Glomerular visceral epithelial cell (primary cell): ENCODE data around the gene PARD6A.

ENCODE experiments used
- DNase-seq: peaks from one replicate; pipeline ENCODE4 v3.0.0-alpha.2; 2016; ENCODE audit errors: extremely low spot score

PARD6A gene

DNA sequence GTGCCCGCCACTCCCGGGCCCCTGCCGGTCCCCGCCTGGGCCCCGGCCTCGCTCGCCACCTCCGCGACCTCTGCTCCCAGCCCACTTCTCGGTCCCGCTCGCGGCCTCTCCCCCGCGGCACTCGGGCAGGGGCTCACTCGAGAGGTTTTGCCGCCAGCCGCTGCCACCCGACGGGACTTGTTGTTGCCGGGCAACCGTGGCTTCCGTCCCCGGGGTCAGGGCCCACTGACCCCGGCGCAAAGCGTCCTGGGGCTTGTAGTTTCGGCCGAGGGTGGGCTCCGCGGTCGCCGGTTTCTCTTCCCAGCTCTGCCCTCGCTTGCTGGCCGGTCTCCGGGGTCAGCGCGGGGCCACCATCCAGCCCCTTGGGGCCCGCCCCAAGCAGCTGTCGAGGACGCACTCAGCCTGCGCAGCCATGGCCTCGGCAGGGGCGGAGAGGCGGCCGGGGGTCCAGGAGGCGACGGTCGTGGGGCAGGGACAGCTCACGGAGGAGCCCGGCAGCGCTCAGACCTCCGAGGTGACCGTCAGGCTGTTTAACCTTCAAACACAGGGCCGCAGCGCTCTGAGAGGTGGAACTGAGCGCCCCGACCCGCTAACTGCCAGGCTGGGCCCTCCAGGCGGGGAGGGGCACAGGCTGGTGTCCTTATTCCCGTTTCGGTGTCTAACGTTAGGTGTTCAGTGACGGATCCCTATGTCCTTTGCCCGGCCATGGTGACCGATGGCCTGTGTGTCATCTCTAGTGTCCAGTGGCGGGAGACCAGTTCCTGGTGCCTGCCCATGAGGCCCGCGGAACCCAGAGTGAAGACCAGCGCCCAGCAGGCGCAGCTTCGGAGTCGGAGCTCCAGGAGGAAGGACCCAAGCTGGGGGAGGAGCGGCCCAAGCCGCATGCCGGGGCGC lies 6.0 kb downstream of the PARD6A start, which contains the start of the genes C16orf86 and ENKD1:
C16orf86 (plus strand) TSS at position 256 of the 894 bp plus-strand sequence; CDS start at position 413, 157 bp downstream.
ENKD1 (minus strand) TSS at position 192 of the 894 bp plus-strand sequence. CDS start 308 bp downstream, outside the sequence.
- peak; percentile 53 for DNase-seq

DNA sequence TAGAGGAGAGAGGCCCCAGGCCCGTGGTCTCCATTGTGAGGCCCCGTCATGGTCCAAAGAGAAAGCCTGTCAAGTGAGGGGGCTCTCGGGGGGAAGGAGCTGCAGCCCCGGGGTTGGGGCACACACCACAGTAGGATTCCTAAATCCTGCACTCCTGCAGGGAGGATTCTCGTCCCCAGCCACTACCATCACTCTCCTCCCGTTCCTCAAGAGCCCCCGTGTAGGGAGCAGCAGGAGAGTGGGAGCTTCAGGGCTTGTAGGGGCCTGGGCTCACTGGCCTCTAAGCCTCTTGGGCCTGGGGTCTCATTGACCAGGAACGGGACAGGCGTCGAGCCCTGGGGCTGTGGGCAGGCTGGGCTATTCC lies 6.7 kb downstream of the PARD6A start:
- DNase-seq: no peak

DNA sequence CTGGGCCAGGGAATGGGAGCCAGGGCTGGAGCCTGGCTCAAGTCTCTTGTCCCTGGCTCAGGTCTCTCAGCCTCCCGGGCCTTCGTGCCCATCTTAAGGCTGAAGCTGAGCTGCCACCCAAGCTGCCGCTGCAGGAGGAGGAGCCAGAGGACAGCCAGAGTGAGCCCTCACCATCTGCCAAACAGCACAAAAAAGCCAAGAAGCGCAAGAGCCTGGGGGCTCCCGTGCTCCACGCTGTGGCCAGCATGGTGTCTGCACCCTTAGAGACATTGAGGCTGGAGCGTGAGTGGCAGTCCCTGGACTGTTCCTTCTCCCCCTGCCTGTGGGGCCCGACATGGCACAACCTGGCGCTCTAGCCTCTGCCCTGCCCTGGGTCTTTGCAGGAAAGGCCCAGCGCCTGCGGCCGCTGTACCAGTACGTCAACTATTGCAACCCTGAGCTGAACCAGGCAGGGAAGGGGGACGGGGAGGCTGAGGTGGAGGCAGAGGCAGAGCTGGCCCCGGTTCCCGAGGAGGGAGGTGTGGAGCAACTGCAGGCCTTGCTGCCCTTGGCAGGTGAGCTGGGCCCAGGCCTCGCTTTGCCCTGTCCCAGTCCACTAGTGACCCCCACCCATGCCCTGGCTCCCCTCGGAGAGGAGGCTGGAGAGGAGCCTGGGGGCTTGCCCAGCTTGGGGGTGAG lies 7.2 kb downstream of the PARD6A start:
- DNase-seq: peak; percentile 91

DNA sequence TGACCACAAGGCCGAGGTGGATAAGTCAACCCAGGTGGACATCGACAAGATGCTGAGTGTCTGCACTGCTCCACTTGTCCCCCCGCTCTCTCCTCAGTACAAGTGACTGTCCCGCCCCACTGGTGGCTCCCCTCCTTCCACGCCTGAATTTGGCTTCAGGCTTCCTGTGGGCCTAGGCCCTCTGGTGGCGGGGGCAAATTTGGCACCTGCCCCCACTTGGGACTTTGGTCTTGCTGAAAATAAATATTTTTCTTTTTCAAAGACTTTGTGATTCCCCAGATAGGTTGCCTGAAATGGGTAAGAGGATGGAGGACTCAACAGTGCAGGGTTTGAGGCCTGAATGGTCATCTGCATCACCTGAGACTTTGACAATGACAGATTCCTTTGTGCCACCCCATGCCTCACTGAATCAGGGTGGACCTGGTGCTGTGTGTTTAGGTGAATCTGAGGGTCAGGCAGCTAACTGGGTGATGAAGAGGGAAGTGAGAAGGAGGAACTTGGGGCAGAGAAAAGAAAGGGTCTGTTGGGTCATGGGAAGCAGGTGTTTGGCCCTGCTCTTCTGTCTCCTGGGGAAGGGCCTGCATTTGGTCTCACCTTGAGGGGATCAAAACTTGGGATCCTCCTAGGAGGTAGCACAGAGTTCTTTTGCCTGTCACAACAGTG lies 7.9 kb downstream of the PARD6A start:
- DNase-seq: no peak

DNA sequence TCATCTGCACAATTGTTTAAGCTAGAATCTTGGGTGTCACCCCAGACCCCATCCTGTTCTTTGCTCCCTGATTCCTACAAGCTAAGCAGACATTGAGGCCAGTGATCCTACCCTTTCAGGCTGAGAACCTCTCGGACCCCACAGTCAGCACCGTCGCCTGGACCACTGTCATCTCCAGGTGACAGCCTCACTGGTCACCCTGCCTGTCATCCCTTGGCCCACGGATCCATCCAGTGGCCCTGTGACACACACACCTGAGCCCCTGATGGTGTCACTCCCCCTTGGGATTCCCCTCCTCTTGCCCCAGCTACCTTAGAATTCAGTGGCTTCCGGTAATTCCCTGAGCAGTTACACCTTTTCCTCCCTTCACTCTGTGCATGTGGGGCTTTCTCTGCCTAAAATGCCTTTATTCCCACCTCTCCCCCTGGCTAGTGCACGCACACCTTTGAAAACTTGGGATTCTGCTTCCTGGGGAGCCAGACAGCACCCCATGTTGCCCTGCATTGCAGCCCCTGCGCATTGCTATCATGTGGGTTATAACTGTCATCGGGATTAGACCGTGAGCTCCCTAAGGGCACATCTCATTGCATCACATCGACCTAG lies 8.8 kb downstream of the PARD6A start:
- DNase-seq: no peak

DNA sequence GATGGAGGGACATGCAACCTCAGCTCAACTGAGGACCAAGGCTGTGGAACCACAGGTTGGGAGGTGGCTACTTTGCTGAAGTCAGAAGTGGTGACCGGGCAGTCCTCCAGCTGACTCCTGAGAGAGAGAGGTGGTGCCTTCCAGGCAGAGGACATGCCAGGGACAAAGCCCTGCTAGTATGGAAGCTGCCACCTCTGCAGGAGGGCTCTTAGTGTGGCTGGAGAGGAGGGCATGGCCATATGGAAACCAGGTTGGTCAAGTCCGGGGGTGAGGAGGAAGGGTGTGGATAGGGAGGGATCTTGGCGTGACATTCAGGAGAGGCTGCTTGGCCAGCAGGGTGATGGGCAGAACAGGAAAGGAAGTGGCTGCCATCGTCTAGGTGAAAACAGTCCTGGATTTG lies 11.5 kb downstream of the PARD6A start:
- DNase-seq: no peak

DNA sequence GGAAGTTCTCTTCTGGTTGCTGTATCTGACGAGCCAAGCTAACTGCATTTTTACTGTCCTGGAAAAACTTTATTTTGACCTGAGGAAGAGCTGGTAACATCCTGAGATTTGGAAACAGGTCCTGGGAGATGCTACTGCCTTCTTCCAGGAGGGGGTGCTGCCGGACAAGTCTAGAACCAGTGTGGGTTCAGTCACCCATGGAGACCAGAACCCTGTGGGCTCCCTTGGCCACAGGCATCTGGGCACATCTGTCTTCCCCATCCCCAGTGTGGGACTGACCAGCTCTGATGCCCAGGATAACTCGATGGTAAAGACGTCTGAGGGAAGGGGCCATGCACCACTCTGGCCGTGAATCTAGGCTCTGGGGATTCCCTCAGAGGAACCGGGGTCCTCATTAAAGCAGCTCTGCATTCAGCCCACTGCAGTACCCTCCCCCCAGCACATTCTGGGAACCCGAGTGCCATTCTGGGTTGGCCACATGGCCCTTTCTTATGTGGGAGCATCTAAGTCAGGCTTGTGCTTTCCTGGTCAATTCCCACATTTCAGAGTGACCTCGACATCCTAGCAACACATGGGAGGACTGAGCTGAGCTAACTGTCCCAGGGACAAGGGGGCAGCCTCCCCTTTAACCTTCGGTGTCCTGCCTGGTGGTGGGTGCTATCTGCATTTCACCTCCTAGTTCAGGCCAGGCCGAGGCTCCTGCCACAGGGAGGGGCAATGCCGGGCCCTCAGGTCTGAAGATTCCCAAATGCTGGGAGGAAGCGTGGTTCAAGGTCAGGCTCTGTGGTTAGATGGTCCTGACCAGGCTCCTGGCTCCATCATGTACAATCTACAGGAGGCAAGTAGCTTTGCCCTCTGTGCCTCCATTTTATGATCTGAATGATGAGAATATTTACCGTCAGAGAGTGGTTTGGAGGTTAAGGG lies 12.2 kb downstream of the PARD6A start:
- peak; percentile 74 for DNase-seq

DNA sequence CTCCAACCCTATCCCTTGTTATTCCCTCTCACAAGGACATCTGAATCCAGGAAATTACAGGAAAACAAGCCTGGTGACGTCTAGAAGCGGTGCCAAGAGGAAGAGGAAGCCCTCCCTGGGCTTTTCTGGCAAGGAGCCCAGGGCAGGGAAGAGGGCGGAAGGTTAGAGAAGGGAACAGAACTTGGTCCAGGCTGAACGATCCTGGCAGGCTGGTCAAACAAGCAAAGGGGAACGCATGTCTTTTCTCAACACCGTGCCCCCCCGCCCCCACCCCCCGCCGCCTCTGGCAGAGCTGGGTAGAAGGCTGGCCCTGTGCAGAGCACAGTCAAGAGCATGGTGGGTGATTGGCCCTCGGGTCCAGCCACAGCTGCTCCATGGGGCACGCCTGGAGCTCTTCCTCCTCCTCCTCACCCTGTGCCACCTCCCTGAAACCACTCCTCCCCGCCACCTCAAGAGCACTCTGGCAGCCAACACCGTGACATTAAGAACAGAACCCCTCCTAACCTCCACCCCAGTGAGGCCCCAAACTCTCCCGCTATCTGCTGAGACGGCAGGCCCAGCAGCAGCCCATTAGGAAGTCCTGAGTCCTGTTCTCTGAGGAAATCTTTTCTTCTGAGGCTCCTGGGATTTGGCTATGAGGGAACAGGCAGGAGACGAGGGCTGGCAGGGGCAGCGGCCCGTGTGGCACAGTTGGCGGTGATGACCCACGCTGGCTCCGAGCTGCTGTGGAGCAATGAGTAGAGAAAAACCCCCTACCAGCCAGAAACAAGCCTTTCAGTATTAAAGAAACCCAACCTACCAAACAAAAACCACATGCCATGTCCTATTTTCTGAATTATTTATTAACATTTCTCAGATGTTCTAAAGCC lies 13.2 kb downstream of the PARD6A start:
- DNase-seq: no peak

DNA sequence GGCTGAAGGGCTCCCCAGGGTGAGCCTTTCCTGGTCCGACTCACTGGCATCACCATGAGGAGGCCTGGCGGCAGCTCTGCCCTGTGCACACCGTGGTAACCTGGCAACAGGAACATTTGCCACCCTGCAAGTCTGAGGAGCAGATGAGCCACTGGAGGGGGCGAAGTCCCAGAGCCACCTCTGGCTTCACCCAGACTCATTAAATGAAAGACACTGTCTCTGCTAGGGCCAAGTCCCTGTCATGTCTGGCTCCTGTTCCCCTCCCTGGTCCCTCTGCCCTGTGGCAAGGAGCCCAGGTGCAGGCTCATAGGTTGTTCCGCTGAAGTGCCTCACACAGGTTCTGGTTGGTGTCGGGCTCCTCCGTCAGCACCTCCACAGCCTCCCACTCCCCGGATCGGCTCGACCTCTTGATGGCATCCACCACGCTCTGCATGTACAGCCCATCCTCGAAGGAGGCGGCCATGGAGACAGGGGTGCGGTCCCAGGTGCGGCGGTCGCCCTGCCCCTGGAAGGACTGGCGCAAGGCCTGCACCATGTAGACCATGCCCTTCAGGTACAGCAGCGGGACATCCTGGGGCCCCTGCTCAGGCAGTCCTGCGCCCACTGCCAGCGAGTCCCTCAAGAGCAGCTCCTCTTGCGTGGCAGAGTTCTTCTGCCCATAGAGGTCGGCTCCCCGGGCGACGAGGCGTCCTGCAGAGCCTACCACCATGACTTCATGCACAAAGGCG lies 14.3 kb downstream of the PARD6A start:
- DNase-seq: no peak

DNA sequence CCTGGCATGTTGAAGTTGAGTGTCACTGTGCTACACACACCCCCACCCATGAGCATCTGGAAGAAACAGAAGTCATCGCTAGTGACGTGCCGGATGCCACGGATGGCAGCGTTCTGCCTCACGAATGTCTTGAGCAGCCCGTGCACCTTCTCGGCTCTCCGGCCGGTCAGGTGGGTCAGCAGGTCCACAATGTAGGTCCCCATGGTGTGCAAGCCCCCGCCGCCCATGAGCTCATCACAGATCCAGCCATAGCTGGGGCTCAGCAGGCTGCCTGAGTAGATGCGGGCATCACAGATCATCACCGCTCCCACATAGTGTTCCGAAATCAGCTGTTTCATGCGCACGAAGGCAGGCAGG lies 14.8 kb downstream of the PARD6A start:
- DNase-seq: no peak

DNA sequence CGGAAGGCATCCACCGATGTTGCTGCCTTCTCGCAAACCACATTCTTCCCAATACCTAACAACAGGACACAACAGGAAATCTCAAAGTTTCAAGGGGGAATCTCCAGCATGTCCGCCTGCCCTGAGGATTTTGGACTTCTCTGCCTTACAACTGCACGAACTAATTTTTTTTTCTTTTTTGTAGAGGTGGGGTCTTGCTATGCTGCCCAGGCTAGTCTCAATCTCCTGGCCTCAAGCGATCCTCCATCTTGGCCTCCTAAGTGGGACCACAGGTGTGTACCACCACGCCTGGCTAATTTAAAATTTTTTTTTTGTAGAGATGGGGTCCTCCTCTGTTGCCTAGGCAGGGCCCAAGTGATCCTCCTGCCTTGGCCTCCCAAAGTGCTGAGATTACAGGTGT lies 15.2 kb downstream of the PARD6A start:
- DNase-seq: no peak

DNA sequence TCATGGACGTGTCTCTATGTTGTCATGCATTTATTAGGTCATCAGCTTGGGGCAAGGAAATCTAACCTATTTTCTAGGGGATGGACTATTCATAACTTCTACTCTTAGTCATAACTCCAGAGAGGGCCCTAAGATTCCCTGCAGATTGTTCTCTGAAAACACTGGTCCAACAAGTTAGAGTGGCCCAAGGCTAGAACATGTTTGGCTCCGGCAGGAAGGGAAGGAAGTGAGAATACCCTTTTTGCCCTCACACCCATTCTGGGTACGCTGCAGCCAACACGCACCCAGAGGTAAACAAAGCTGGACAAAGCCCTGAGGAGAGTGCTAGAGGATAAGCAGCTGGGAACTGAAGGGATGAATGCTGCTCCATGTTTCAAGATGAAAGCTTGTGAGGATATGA lies 15.8 kb downstream of the PARD6A start:
- DNase-seq: no peak

DNA sequence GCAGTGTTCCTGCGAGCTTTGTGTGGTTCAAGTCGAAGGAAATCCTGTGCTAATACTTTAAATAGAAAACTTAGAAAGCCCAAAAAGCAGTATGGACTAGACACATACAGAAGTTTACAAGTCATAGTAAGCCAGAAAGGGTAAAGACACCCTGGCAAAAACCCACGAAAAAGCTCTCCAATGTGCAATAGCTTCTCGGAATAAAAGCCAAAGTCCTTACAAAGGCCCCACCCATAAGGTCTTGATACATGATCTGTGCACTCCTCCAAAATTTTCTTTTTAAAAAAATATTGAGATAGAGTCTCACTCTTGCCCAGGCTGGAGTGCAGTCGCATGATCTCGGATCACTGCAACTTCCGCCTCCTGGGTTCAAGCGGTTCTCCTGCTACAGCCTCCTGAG lies 16.2 kb downstream of the PARD6A start:
- DNase-seq: no peak

DNA sequence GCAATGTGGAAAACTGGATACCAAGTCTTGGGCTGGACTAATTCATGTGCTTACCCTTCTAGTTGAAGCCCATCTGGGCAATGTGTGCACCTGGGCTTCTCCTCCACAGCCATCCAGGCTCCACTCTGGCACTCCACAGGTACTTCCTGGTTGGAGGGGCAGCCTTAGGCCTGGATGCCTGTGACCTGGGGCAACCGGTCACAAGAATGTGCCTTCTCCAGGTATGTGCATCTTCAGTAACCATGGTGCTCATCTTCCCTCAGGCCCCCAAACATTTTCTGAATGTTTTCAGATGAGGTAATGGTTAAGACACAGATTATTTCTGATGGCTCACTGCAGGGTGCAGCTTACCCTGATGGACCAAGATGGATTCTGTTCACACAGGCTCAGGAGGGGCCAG lies 17.0 kb downstream of the PARD6A start:
- DNase-seq: no peak

DNA sequence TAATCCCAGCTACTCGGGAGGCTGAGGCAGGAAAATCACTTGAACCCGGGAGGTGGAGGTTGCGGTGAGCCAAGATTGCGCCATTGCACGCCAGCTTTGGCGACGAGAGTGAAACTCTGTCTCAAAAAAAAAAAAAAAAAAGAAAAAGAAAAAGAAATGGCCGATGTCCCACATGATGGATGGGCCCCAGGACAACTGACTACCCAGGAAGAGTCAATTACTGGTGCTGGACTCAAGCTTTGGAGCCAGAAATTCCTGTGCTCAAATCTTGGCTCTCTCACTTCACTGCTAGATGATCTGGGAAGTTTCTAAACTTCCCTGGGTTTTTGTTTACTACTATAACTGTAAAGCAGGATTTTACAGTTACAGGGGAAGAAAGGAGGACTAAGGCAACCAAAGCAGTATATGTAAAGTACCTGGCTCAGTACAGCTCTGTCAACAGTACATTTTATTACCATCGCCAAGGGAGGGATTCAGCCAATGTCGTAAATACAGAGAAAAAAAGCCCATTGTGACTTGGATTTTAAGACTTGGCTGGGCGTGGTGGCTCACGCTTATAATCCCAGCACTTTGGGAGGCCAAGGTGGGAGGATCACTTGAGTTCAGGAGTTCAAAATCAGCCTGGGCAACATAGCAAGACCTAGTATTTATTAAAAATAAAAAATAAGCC lies 17.7 kb downstream of the PARD6A start:
- no peak for DNase-seq

DNA sequence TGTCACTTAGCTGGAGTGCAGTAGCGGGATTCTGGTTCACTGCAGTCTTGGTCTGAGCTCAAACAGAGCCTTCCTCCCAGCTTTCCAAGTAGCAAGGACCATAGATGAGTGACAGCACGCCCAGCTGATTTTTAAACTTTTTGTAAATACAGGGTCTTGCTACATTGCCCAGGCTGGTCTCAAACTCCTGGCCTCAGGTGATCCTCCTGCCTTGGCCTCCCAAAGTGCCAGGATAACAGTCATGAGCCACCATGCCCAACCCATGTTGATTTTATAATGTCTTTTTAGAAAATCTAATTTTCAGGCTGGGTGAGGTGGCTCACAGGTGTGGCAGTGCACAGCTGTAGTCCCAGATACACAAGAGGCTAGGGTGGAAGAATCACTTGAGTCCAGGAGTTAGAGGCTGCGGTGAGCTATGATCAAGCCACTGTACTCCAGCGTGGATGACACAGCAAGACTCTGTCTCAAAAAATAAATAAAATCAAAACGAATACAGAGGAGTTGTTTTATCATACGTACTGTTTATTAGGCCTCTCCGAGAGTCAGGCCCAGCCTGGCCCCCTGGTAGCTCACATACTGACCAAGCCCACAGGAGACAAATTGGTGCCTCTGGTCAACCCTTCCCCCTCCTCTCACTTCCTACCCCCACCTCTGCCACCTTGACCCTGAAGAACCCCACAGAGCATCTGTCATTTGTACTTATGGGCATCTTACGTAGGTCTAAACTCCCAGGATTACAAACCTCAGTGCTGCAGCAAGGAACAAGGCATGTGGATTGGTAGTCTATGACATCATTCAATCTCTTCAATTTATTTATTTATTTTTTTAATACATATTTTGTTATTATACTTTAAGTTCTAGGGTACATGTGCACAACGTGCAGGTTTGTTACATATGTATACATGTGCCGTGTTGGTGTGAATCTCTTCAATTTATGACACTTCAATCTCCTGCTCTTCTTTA lies 19.5 kb downstream of the PARD6A start:
- no peak for DNase-seq

DNA sequence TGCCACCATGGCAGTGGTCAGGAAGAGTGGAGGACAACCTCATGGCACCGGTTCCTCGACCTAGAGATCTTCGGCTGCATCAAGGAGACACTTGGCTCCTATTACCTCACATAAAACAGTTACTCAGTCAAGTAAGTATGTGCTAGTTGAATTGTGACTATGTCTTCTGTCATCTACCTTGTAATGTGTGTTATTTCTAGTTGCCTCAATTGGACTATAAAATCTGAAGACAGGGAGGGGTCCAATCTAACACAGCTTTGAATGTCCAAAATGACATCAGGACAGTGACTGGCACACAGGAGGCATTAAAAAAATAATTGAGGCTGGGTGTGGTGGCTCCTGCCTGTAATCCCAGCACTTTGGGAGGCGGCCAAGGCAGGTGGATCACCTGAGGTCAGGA lies 23.0 kb downstream of the PARD6A start:
- no peak for DNase-seq
